GM12875 (cell line): ENCODE data around the gene CAVIN2.

Experiments used
- H3K4me3 ChIP-seq: one replicate; pipeline ENCODE4 v1.5.1; 2011; ENCODE audit warnings: low read depth, low read length, control low read depth
- TF ChIP-seq, protein P1 (sequence below): IDR thresholded peaks from 2 replicates; pipeline ENCODE4 v1.5.1; 2011; ENCODE audit warnings: low read depth, mild to moderate bottlenecking, control low read depth, inconsistent platforms, low read length, moderate library complexity, borderline replicate concordance; ENCODE audit not compliant: insufficient read depth

The CAVIN2 gene

GRCh38 chr2:191877875-191878274, 31.0 kb upstream of the CAVIN2 start:
- H3K4me3 ChIP-seq, result no peak overlapping the region
- TF ChIP-seq, protein P1, sequence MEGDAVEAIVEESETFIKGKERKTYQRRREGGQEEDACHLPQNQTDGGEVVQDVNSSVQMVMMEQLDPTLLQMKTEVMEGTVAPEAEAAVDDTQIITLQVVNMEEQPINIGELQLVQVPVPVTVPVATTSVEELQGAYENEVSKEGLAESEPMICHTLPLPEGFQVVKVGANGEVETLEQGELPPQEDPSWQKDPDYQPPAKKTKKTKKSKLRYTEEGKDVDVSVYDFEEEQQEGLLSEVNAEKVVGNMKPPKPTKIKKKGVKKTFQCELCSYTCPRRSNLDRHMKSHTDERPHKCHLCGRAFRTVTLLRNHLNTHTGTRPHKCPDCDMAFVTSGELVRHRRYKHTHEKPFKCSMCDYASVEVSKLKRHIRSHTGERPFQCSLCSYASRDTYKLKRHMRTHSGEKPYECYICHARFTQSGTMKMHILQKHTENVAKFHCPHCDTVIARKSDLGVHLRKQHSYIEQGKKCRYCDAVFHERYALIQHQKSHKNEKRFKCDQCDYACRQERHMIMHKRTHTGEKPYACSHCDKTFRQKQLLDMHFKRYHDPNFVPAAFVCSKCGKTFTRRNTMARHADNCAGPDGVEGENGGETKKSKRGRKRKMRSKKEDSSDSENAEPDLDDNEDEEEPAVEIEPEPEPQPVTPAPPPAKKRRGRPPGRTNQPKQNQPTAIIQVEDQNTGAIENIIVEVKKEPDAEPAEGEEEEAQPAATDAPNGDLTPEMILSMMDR, result no peak

- TF ChIP-seq, protein P1, result no peak
Observed at GRCh38 chr2:191875859-191876258, 29.0 kb upstream of the CAVIN2 start.

GRCh38 chr2:191870744-191871143, 23.9 kb upstream of the CAVIN2 start:
- no peak overlapping the region for H3K4me3 ChIP-seq
- TF ChIP-seq, protein P1, result peak; percentile 34; the same call in 1 of the 2 replicates

More at GRCh38 chr2:191875859-191876258, 29.0 kb upstream of the CAVIN2 start:
- no peak overlapping the region for H3K4me3 ChIP-seq

- H3K4me3 ChIP-seq, result no peak overlapping the region
- TF ChIP-seq, protein P1, result no peak
Observed at GRCh38 chr2:191869781-191870180, 22.9 kb upstream of the CAVIN2 start.

- H3K4me3 ChIP-seq, result no peak overlapping the region
- TF ChIP-seq, protein P1, result peak; percentile 57
Observed at GRCh38 chr2:191869178-191869577, 22.3 kb upstream of the CAVIN2 start.

DNA sequence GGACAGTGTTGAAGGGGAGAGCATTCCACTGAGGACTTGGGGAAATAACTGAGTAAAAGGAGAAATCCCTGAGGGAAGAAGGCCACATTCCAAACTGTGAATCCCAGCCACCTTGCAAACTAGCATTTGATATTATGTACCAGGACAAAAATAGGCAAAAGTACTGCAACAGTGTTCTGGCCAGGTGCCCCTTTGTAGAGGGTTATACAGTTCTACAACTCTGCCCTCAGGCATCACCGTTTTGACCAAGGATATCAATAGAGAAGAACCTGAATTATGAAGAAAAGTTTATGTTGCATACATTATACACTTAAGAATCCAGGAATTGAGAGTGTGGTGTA, 20.6 kb upstream of the CAVIN2 start:
- no peak overlapping the region for H3K4me3 ChIP-seq
- TF ChIP-seq, protein P1, result no peak

DNA sequence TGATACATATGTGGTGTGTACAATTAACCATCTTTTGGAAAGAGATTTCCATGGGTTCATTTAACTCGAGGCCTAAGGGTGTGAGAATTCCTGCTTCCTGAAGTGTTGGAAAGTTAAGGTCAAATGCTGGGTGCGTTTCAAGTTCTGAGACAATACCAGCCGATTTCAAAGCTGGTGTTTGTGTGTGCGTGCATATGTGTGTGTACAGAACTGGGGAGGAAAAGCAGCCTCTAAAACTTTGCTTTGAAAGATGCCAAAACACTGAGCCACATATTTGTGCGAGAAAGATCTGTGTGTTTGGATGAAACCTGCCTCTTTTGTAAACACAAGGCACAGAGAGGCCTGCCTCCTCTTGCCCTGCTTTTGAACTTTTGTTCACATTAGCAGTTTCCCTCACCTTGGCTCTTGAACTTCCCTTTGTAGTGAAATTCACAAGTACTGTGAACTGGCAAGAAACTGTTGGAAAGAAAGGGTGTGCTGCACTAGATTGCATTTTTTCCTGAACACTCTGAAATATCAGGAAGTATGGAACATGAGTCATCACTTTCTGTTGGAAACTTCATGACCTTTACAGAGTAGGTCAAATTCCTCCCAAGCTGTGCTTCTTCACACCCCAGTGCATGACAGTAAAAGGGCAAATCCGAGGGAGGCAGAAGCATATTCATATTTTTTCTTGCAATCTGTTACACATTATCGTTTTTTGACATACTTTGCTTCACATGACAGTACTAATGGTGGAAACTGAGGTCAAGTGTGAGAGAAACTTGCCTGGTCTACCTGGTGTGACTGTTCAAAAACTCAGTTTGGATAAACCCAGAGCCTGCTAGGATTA, 20.0 kb upstream of the CAVIN2 start:
- H3K4me3 ChIP-seq, result no peak overlapping the region
- TF ChIP-seq, protein P1, result no peak
